ENCODE results near the gene ANGPTL8. TPM values are rescaled to one million over a fixed set of nuclear protein-coding genes. Genes with fewer than 3 reads are reported as not detected.

Gene ANGPTL8
- total and polyA plus RNA-seq, 5 experiments from 2014 or later = not detected

- Mint-ChIP-seq H3K9me3 (peaks cover 0 to 2% (median 0%) of the 10 kb centered on the region in 9 donors), H3K27me3 (peaks cover 0 to 13% (median 4%) of the 10 kb centered on the region in 5 donors), H3K4me3 (no peak overlapping the region), H3K4me1 (peaks cover 0 to 2% (median 0%) of the 10 kb centered on the region in 4 donors), H3K36me3 (no peaks in the 10 kb centered on the region), H3K27ac (peak overlapping the region in 1 of 10 donors; percentile 53)
- DNase-seq = no peak
- no peak for ATAC-seq
- POLR2A ChIA-PET = no interaction called here
Measured at GRCh38 chr19:11230621-11231386, 8.6 kb upstream of the ANGPTL8 start.

GRCh38 chr19:11232555-11232954 is 6.9 kb upstream of the ANGPTL8 start:
- Mint-ChIP-seq H3K9me3 (peaks cover 0 to 5% (median 0%) of the 10 kb centered on the region in 9 donors), H3K4me3 (no peak overlapping the region), H3K36me3 (no peaks in the 10 kb centered on the region), H3K4me1 (no peaks in the 10 kb centered on the region), H3K27ac (no peak overlapping the region), H3K27me3 (peaks cover 0 to 11% (median 4%) of the 10 kb centered on the region in 5 donors)
- DNase-seq (no peak), ATAC-seq (no peak)
- POLR2A ChIA-PET = no interaction called here

- DNase-seq = no peak
- Mint-ChIP-seq H3K27ac (no peak overlapping the region), H3K27me3 (peaks cover 0 to 11% (median 4%) of the 10 kb centered on the region in 5 donors), H3K9me3 (peaks cover 0 to 10% (median 4%) of the 10 kb centered on the region in 9 donors), H3K36me3 (no peaks in the 10 kb centered on the region), H3K4me1 (no peaks in the 10 kb centered on the region), H3K4me3 (peak overlapping the region in 1 of 10 donors; percentile 22)
- POLR2A ChIA-PET = no interaction called here
- no peak for ATAC-seq
Measured at GRCh38 chr19:11233073-11233472, 6.3 kb upstream of the ANGPTL8 start.

- ATAC-seq = no peak
- H3K27me3 Mint-ChIP-seq = peaks cover 0 to 5% (median under 1%) of the 10 kb centered on the region in 5 donors
- peaks cover 0 to 21% (median 12%) of the 10 kb centered on the region in 9 donors for H3K9me3 Mint-ChIP-seq
- no peak overlapping the region for H3K27ac Mint-ChIP-seq
- POLR2A ChIA-PET = no interaction called here
- no peak for DNase-seq
- no peak overlapping the region for H3K4me3 Mint-ChIP-seq
- H3K4me1 Mint-ChIP-seq = no peaks in the 10 kb centered on the region
- peaks cover 0 to 5% (median 5%) of the 10 kb centered on the region in 3 donors for H3K36me3 Mint-ChIP-seq
Measured at GRCh38 chr19:11234486-11235075, 4.8 kb upstream of the ANGPTL8 start.

- ATAC-seq = no peak
Measured at GRCh38 chr19:11236324-11237301, 2.8 kb upstream of the ANGPTL8 start.

GRCh38 chr19:11237321-11237720 is 2.1 kb upstream of the ANGPTL8 start:
- H3K4me3 Mint-ChIP-seq = no peak overlapping the region
- peaks cover 0 to 5% (median 5%) of the 10 kb centered on the region in 3 donors for H3K36me3 Mint-ChIP-seq
- no peaks in the 10 kb centered on the region for H3K4me1 Mint-ChIP-seq
- DNase-seq (no peak), ATAC-seq (no peak)
- peaks cover 2 to 15% (median 8%) of the 10 kb centered on the region in 5 donors for H3K27me3 Mint-ChIP-seq
- H3K27ac Mint-ChIP-seq = no peak overlapping the region
- POLR2A ChIA-PET = no interaction called here
- peaks cover 0 to 25% (median 12%) of the 10 kb centered on the region in 9 donors for H3K9me3 Mint-ChIP-seq

More at GRCh38 chr19:11236324-11237301, 2.8 kb upstream of the ANGPTL8 start:
- no peaks in the 10 kb centered on the region for H3K4me1 Mint-ChIP-seq
- H3K4me3 Mint-ChIP-seq = no peak overlapping the region
- H3K27ac Mint-ChIP-seq = peak overlapping the region in 1 of 10 donors; percentile 50
- peaks cover 0 to 8% (median 5%) of the 10 kb centered on the region in 5 donors for H3K27me3 Mint-ChIP-seq
- H3K9me3 Mint-ChIP-seq = peaks cover 0 to 25% (median 12%) of the 10 kb centered on the region in 9 donors
- POLR2A ChIA-PET = no interaction called here
- H3K36me3 Mint-ChIP-seq = peaks cover 0 to 5% (median 5%) of the 10 kb centered on the region in 3 donors
- DNase-seq = no peak

GRCh38 chr19:11238041-11238440 is 1.4 kb upstream of the ANGPTL8 start:
- DNase-seq (no peak), ATAC-seq (no peak)
- H3K4me1 Mint-ChIP-seq = no peaks in the 10 kb centered on the region
- peaks cover 3 to 22% (median 13%) of the 10 kb centered on the region in 5 donors for H3K27me3 Mint-ChIP-seq
- peaks cover 0 to 5% (median 5%) of the 10 kb centered on the region in 3 donors for H3K36me3 Mint-ChIP-seq
- no peak overlapping the region for H3K27ac Mint-ChIP-seq
- H3K9me3 Mint-ChIP-seq = peaks cover 0 to 25% (median 12%) of the 10 kb centered on the region in 9 donors
- POLR2A ChIA-PET = no interaction called here
- no peak overlapping the region for H3K4me3 Mint-ChIP-seq

- no peak overlapping the region for H3K27ac Mint-ChIP-seq
- peaks cover 0 to 5% (median 5%) of the 10 kb centered on the region in 3 donors for H3K36me3 Mint-ChIP-seq
- ATAC-seq (no peak), DNase-seq (no peak)
- POLR2A ChIA-PET = no interaction called here
- H3K4me1 Mint-ChIP-seq = peaks cover 3 to 6% (median 5%) of the 10 kb centered on the region in 4 donors
- H3K9me3 Mint-ChIP-seq = peaks cover 0 to 25% (median 12%) of the 10 kb centered on the region in 9 donors
- no peak overlapping the region for H3K4me3 Mint-ChIP-seq
- H3K27me3 Mint-ChIP-seq = peaks cover 7 to 30% (median 18%) of the 10 kb centered on the region in 5 donors
Measured at GRCh38 chr19:11238781-11239376, 540 bp upstream of the ANGPTL8 start.

GRCh38 chr19:11240008-11240444 is 607 bp downstream of the ANGPTL8 start:
- no peak for ATAC-seq
- H3K36me3 Mint-ChIP-seq = peaks cover 0 to 5% (median 5%) of the 10 kb centered on the region in 3 donors

GRCh38 chr19:11242025-11242424 is 2.6 kb downstream of the ANGPTL8 start:
- Mint-ChIP-seq H3K9me3 (peaks cover 0 to 24% (median 12%) of the 10 kb centered on the region in 9 donors), H3K4me1 (peaks cover 5 to 8% (median 5%) of the 10 kb centered on the region in 4 donors), H3K4me3 (no peak overlapping the region), H3K27me3 (peaks cover 12 to 56% (median 29%) of the 10 kb centered on the region in 5 donors), H3K36me3 (peaks cover 3 to 5% (median 5%) of the 10 kb centered on the region in 3 donors), H3K27ac (peak overlapping the region in 1 of 10 donors; percentile 52)
- DNase-seq = no peak
- POLR2A ChIA-PET = interaction anchor here (0.5 to 0.6 kb wide), 2 partner anchors 282 to 1719 kb away, joined by 3 read pairs; no protein-coding TSS in a partner anchor
- no peak for ATAC-seq

More at GRCh38 chr19:11240008-11240444, 607 bp downstream of the ANGPTL8 start:
- DNase-seq = no peak
- Mint-ChIP-seq H3K4me3 (no peak overlapping the region), H3K9me3 (peaks cover 0 to 25% (median 12%) of the 10 kb centered on the region in 9 donors), H3K4me1 (peaks cover 3 to 8% (median 5%) of the 10 kb centered on the region in 4 donors), H3K27me3 (peaks cover 7 to 37% (median 19%) of the 10 kb centered on the region in 5 donors), H3K27ac (peak overlapping the region in 1 of 10 donors; percentile 44)
- POLR2A ChIA-PET = no interaction called here

GRCh38 chr19:11242864-11243797 is 3.7 kb downstream of the ANGPTL8 start:
- ATAC-seq (peak; percentile 75 to 98), DNase-seq (peak; percentile 61 to 86 (median 75))
- Mint-ChIP-seq H3K36me3 (peaks cover 3 to 5% (median 5%) of the 10 kb centered on the region in 3 donors), H3K9me3 (peaks cover 0 to 17% (median 7%) of the 10 kb centered on the region in 9 donors), H3K4me1 (peaks cover 5 to 8% (median 5%) of the 10 kb centered on the region in 4 donors), H3K27me3 (peaks cover 12 to 63% (median 31%) of the 10 kb centered on the region in 5 donors), H3K27ac (no peak overlapping the region), H3K4me3 (peak overlapping the region in 5 of 10 donors; percentile 8 to 67 (median 39))
- POLR2A ChIA-PET = interaction anchor here (0.6 kb wide), 1 partner anchor 283 kb away, joined by 3 read pairs; no protein-coding TSS in a partner anchor

Measured in naive thymus-derived CD8-positive, alpha-beta T cell (primary cell).